ENCODE measurements around the gene CTRB2. TPM values are rescaled to one million over a fixed set of nuclear protein-coding genes. Genes with fewer than 3 reads are reported as not detected.

Gene CTRB2
- total and polyA plus RNA-seq, 2 experiments from 2014 or later, result 0.76 TPM; not detected in 1

- TF ChIP-seq, protein P1, sequence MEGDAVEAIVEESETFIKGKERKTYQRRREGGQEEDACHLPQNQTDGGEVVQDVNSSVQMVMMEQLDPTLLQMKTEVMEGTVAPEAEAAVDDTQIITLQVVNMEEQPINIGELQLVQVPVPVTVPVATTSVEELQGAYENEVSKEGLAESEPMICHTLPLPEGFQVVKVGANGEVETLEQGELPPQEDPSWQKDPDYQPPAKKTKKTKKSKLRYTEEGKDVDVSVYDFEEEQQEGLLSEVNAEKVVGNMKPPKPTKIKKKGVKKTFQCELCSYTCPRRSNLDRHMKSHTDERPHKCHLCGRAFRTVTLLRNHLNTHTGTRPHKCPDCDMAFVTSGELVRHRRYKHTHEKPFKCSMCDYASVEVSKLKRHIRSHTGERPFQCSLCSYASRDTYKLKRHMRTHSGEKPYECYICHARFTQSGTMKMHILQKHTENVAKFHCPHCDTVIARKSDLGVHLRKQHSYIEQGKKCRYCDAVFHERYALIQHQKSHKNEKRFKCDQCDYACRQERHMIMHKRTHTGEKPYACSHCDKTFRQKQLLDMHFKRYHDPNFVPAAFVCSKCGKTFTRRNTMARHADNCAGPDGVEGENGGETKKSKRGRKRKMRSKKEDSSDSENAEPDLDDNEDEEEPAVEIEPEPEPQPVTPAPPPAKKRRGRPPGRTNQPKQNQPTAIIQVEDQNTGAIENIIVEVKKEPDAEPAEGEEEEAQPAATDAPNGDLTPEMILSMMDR (IDR thresholded peaks at IDR 0.05; ENCODE audit: low read depth, low read length), result no peak
- H3K9me3 ChIP-seq (ENCODE audit: low read depth), result no peaks in the 10 kb centered on the region
- DNase-seq (ENCODE audit: low read depth in 1 of 2, low spot score in 1 of 2), result no peak
- no peaks in the 10 kb centered on the region for H3K4me1 ChIP-seq (ENCODE audit: low read depth)
- H3K27ac ChIP-seq, result no peak overlapping the region
- no peaks in the 10 kb centered on the region for H3K27me3 ChIP-seq
- H3K36me3 ChIP-seq, result no peaks in the 10 kb centered on the region
- H3K4me3 ChIP-seq, result no peak overlapping the region
Measured at GRCh38 chr16:75222271-75222783, 15.4 kb upstream of the CTRB2 start.

DNA sequence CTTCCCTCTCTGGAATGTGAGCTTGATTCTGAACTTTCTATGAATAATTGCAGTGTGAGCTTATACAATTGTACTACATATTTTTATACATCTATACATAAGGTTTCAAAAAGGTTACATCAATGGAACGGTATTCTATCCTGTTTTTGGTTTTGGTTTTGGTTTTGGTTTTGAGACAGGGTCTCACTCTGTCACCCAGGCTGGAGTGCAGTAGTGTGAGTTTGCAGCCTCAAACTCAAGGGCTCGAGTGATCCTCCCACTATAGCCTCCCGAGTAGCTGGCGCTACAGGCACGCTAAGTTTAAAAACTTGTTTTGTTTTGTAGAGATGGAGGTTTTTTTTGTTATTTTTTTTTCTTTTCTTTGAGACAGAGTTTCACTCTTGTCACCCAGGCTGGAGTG, 12.9 kb upstream of the CTRB2 start:
- no peaks in the 10 kb centered on the region for H3K4me1 ChIP-seq (ENCODE audit: low read depth)
- no peak for DNase-seq (ENCODE audit: low read depth in 1 of 2, low spot score in 1 of 2)
- TF ChIP-seq, protein P1 (IDR thresholded peaks at IDR 0.05; ENCODE audit: low read depth, low read length), result no peak
- no peaks in the 10 kb centered on the region for H3K9me3 ChIP-seq (ENCODE audit: low read depth)
- no peak overlapping the region for H3K4me3 ChIP-seq
- H3K36me3 ChIP-seq, result no peaks in the 10 kb centered on the region
- no peaks in the 10 kb centered on the region for H3K27me3 ChIP-seq
- H3K27ac ChIP-seq, result no peak overlapping the region

DNA sequence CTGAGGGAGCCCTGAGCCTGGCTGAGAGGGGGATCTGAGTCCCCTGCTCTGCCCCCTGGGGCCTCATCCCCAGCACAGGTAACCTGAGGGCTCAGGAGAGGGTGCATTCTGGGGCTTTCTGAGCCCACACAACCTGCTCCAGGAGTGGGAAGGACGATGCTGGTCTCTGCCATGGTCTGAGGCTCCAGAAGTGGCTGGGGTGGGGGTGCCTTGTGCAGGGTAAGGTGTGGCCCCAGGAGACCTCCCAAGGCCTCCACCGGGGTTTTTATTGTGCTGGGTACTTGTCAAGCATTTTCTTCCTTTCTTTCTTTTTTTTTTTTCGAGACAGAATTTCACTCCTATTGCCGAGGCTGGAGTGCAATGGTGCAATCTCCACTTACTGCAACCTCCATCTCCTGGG, 12.1 kb upstream of the CTRB2 start:
- H3K4me3 ChIP-seq, result no peak overlapping the region
- TF ChIP-seq, protein P1 (IDR thresholded peaks at IDR 0.05; ENCODE audit: low read depth, low read length), result no peak
- DNase-seq (ENCODE audit: low read depth in 1 of 2, low spot score in 1 of 2), result no peak
- no peaks in the 10 kb centered on the region for H3K27me3 ChIP-seq
- no peaks in the 10 kb centered on the region for H3K36me3 ChIP-seq
- no peak overlapping the region for H3K27ac ChIP-seq
- no peaks in the 10 kb centered on the region for H3K4me1 ChIP-seq (ENCODE audit: low read depth)
- H3K9me3 ChIP-seq (ENCODE audit: low read depth), result no peaks in the 10 kb centered on the region

GRCh38 chr16:75218256-75219076, 11.5 kb upstream of the CTRB2 start, which contains the start of gene CTRB1:
CTRB1 (plus strand) TSS chr16:75218988; CDS start chr16:75219008, 20 bp downstream.
- no peaks in the 10 kb centered on the region for H3K4me1 ChIP-seq (ENCODE audit: low read depth)
- no peaks in the 10 kb centered on the region for H3K9me3 ChIP-seq (ENCODE audit: low read depth)
- no peaks in the 10 kb centered on the region for H3K36me3 ChIP-seq
- TF ChIP-seq, protein P1 (IDR thresholded peaks at IDR 0.05; ENCODE audit: low read depth, low read length), result no peak
- no peaks in the 10 kb centered on the region for H3K27me3 ChIP-seq
- H3K27ac ChIP-seq, result no peak within 1 kb of the TSS
- no peak for DNase-seq (ENCODE audit: low read depth in 1 of 2, low spot score in 1 of 2)
- H3K4me3 ChIP-seq, result no peak within 1 kb of the TSS

GRCh38 chr16:75217389-75217851, 10.5 kb upstream of the CTRB2 start:
- no peaks in the 10 kb centered on the region for H3K36me3 ChIP-seq
- TF ChIP-seq, protein P1 (IDR thresholded peaks at IDR 0.05; ENCODE audit: low read depth, low read length), result no peak
- H3K9me3 ChIP-seq (ENCODE audit: low read depth), result no peaks in the 10 kb centered on the region
- no peak for DNase-seq (ENCODE audit: low read depth in 1 of 2, low spot score in 1 of 2)
- no peaks in the 10 kb centered on the region for H3K4me1 ChIP-seq (ENCODE audit: low read depth)
- H3K27me3 ChIP-seq, result no peaks in the 10 kb centered on the region
- no peak overlapping the region for H3K27ac ChIP-seq
- no peak overlapping the region for H3K4me3 ChIP-seq
